Loucy (cell line): ENCODE measurements around the gene TMEM163.

ENCODE experiments used
- CTCF ChIP-seq: fragments of 200-600 bp; sonication (generic); conservative IDR thresholded peaks from 2 replicates; pipeline ENCODE4 v1.5.1; 2014; ENCODE audit warnings: mild to moderate bottlenecking, antibody characterized with exemption, low read length
- EZH2phosphoT487 ChIP-seq: fragments of 200-600 bp; IDR thresholded peaks from 2 replicates; pipeline ENCODE4 v1.6.1; 2018; ENCODE audit warnings: antibody characterized with exemption, mild to moderate bottlenecking, moderate library complexity, borderline replicate concordance

DNA sequence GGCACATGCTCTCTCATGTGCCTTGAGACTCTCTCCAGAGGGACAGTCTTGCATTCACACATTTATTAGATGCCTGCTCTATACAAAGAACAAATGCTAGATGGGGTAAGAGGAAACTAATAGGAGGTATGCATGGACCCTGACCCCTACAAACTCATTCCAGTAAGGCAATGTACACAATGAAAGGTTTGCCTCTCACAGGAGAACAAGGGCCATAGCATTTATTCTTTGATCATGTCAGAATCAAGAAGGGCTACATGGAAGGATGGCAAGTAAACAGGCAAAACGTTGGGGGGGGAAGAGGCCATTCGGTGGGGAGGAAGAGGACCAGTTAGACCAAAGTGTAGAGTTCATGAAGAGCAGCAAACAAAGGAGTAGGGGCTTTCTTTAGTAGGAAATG is 130.2 kb downstream of the TMEM163 start:
- TF ChIP-seq CTCF (no peak), EZH2phosphoT487 (no peak)
